Activated CD8-positive, alpha-beta memory T cell treated with anti-CD3 and anti-CD28 coated beads, Interleukin-2, amount 50 U/mL, for 24 hours (primary cell): ENCODE results near the gene FADS1.

Experiments used
- DNase-seq: peaks from one replicate; pipeline ENCODE4 v3.0.0-alpha.2; 2020; ENCODE audit errors: extremely low read depth

Gene FADS1

GRCh38 chr11:61760946-61761345 lies 55.9 kb downstream of the FADS1 start:
- no peak for DNase-seq

- DNase-seq: no peak
Measured at GRCh38 chr11:61757213-61757862, 59.5 kb downstream of the FADS1 start.

GRCh38 chr11:61756452-61757212 lies 60.2 kb downstream of the FADS1 start:
- no peak for DNase-seq

GRCh38 chr11:61756147-61756451 lies 60.7 kb downstream of the FADS1 start:
- DNase-seq: no peak

- DNase-seq: no peak
Measured at GRCh38 chr11:61754534-61755482, 62.0 kb downstream of the FADS1 start.

- DNase-seq: no peak
Measured at GRCh38 chr11:61753672-61754071, 63.1 kb downstream of the FADS1 start.

- no peak for DNase-seq
Measured at GRCh38 chr11:61752925-61753521, 63.8 kb downstream of the FADS1 start.

- DNase-seq: no peak
Measured at GRCh38 chr11:61752117-61752924, 64.5 kb downstream of the FADS1 start, which contains the start of gene MYRF. Gene MYRF, plus strand, starts transcription at chr11:61752636. Its CDS starts 109 bp downstream, at chr11:61752745.

- no peak for DNase-seq
Measured at GRCh38 chr11:61751384-61751783, 65.4 kb downstream of the FADS1 start.

GRCh38 chr11:61750631-61751273 lies 66.1 kb downstream of the FADS1 start:
- no peak for DNase-seq
